IMR-90 (cell line): ENCODE measurements around the gene FAF1. TPM values are rescaled to one million over a fixed set of nuclear protein-coding genes. Genes with fewer than 3 reads are reported as not detected.

Experiments used
- ATAC-seq: fragments of 200-7000 bp; cut with Tn5 transposase; 2 replicates; pipeline ENCODE4 v1.9.1; 2020; ENCODE audit warnings: low read depth, mild to moderate bottlenecking, moderate library complexity
- BruUV-seq: library from RNA; stranded (reverse); fragments of 400-500 nt; replicated peaks from 2 replicates; lab custom pipeline; 2021; lab: Mats Ljungman, UMichigan
- CTCF ChIA-PET: fragments of 300-600 bp; formaldehyde crosslinking; extraction: SDS; loops from one replicate; lab custom pipeline; 2021; ENCODE audit warnings: antibody characterized with exemption; lab: Yijun Ruan, JAX
- POLR2A ChIA-PET: fragments of 300-600 bp; sonication (Branson Sonifier 250); formaldehyde crosslinking; loops from one replicate; lab custom pipeline; 2022; ENCODE audit warnings: antibody characterized with exemption; ENCODE audit not compliant: unreplicated experiment; lab: Charles Lee
- DNase-seq: peaks from one replicate; pipeline ENCODE4 v3.0.0; 2013
- H2AFZ ChIP-seq: replicated peaks from 2 replicates; pipeline ENCODE3; 2013; ENCODE audit warnings: low read length, mild to moderate bottlenecking; ENCODE audit not compliant: poor library complexity
- H2AK5ac ChIP-seq: 2 replicates; pipeline ENCODE4 v1.6.1; 2013; ENCODE audit warnings: low read depth, low read length, inconsistent platforms
- H2AK9ac ChIP-seq: replicated peaks from 2 replicates; pipeline ENCODE3; 2013; ENCODE audit warnings: mild to moderate bottlenecking, low read depth, low read length, moderate library complexity; ENCODE audit not compliant: poor library complexity
- H2BK120ac ChIP-seq: 2 replicates; pipeline ENCODE4 v1.6.1; 2013; ENCODE audit warnings: low read depth, low read length, inconsistent platforms
- H2BK15ac ChIP-seq: 3 replicates; pipeline ENCODE4 v1.6.1; 2013; ENCODE audit warnings: low read depth, low read length, inconsistent platforms
- H2BK20ac ChIP-seq: 2 replicates; pipeline ENCODE4 v1.6.1; 2013; ENCODE audit warnings: low read depth, mild to moderate bottlenecking, inconsistent platforms, low read length, moderate library complexity
- H2BK5ac ChIP-seq: 2 replicates; pipeline ENCODE4 v1.6.1; 2013; ENCODE audit warnings: mild to moderate bottlenecking, low read depth, low read length, inconsistent platforms; ENCODE audit not compliant: poor library complexity, severe bottlenecking
- H3K14ac ChIP-seq: replicated peaks from 2 replicates; pipeline ENCODE4 v1.6.1; 2013; ENCODE audit warnings: low read depth, low read length, inconsistent platforms
- H3K18ac ChIP-seq: 2 replicates; pipeline ENCODE4 v1.6.1; 2013; ENCODE audit warnings: low read depth, low read length, control low read depth
- H3K23ac ChIP-seq: 2 replicates; pipeline ENCODE4 v1.6.1; 2013; ENCODE audit warnings: low read depth, low read length, inconsistent platforms
- H3K27ac ChIP-seq: 2 replicates; pipeline ENCODE4 v1.5.1; 2013; ENCODE audit warnings: mild to moderate bottlenecking, control low read depth, low read length; ENCODE audit not compliant: insufficient read depth
- H3K27me3 ChIP-seq: 2 replicates; pipeline ENCODE4 v1.6.1; 2013; ENCODE audit warnings: low read length; ENCODE audit not compliant: control insufficient read depth, insufficient read depth
- H3K36me3 ChIP-seq: 2 replicates; pipeline ENCODE4 v1.6.1; 2013; ENCODE audit warnings: low read length, mixed read lengths; ENCODE audit not compliant: control insufficient read depth, insufficient read depth
- H3K4ac ChIP-seq: 2 replicates; pipeline ENCODE4 v1.6.1; 2013; ENCODE audit warnings: low read depth, low read length, inconsistent platforms
- H3K4me1 ChIP-seq: 2 replicates; pipeline ENCODE4 v1.6.1; 2013; ENCODE audit warnings: low read length, mixed read lengths; ENCODE audit not compliant: control insufficient read depth, insufficient read depth
- H3K4me2 ChIP-seq: 2 replicates; pipeline ENCODE4 v1.6.1; 2013; ENCODE audit warnings: low read depth, mild to moderate bottlenecking, control low read depth, low read length, moderate library complexity
- H3K4me3 ChIP-seq: 2 replicates; pipeline ENCODE4 v1.5.1; 2013; ENCODE audit warnings: low read depth, mild to moderate bottlenecking, control low read depth, low read length, moderate library complexity; ENCODE audit not compliant: insufficient read depth
- H3K56ac ChIP-seq: 2 replicates; pipeline ENCODE4 v1.6.1; 2013; ENCODE audit warnings: low read length, inconsistent platforms; ENCODE audit not compliant: insufficient read depth; ENCODE audit errors: extremely low read depth
- H3K79me1 ChIP-seq, 2 experiments: 2 replicates each; pipeline ENCODE4 v1.6.1; 2013; ENCODE audit warnings: low read length in 2 of 2, inconsistent platforms in 1 of 2, low read depth in 1 of 2
- H3K9ac ChIP-seq: 2 replicates; pipeline ENCODE4 v1.6.1; 2013; ENCODE audit warnings: low read depth, low read length, control low read depth
- H3K9me1 ChIP-seq: 2 replicates; pipeline ENCODE4 v1.6.1; 2013; ENCODE audit warnings: low read length, inconsistent platforms; ENCODE audit not compliant: insufficient read depth
- H3K9me3 ChIP-seq: 2 replicates; pipeline ENCODE4 v1.6.1; 2013; ENCODE audit warnings: low read length; ENCODE audit not compliant: control insufficient read depth, insufficient read depth
- H4K20me1 ChIP-seq: 2 replicates; pipeline ENCODE4 v1.6.1; 2013; ENCODE audit warnings: low read length, inconsistent platforms; ENCODE audit not compliant: insufficient read depth
- H4K5ac ChIP-seq: 2 replicates; pipeline ENCODE4 v1.6.1; 2013; ENCODE audit warnings: mild to moderate bottlenecking, low read depth, low read length, control low read depth
- H4K8ac ChIP-seq, 2 experiments: 2 replicates each; pipeline ENCODE4 v1.6.1; 2013; ENCODE audit warnings: low read depth in 2 of 2, low read length in 2 of 2, control low read depth in 1 of 2, inconsistent platforms in 1 of 2
- H4K91ac ChIP-seq: 2 replicates; pipeline ENCODE4 v1.6.1; 2013; ENCODE audit warnings: low read depth, low read length, inconsistent platforms; ENCODE audit not compliant: insufficient read depth
- CHD1 ChIP-seq: IDR thresholded peaks from 2 replicates; pipeline ENCODE4 v1.6.1; 2012; ENCODE audit warnings: low read depth, low read length, improper control_type of control experiment
- POLR2A ChIP-seq: IDR thresholded peaks from 2 replicates; pipeline ENCODE4 v1.6.1; 2012; ENCODE audit warnings: mild to moderate bottlenecking, low read depth, low read length
- WGBS, 2 experiments: methylation state at CpG; one replicate each; pipeline versions ENCODE4 v1.1.5 to v1.1.7; 2013; ENCODE audit warnings: missing lambda C conversion rate in 2 of 2; ENCODE audit not compliant: insufficient read length in 1 of 2; ENCODE audit errors: extremely low coverage in 2 of 2; 5-methylcytosine and 5-hydroxymethylcytosine counted together
- dilution Hi-C: fragments of 300-500 bp; cut with HindIII; formaldehyde crosslinking; loops from one replicate; pipeline ENCODE4 v1.14.3; 2018; ENCODE audit warnings: low sequenced_read_pairs; ENCODE audit not compliant: unreplicated experiment
- in situ Hi-C: fragments of 300-500 bp; cut with MboI; formaldehyde crosslinking; loops from 3 replicates; pipeline ENCODE4 v1.14.3; 2019; ENCODE audit warnings: low sequenced_read_pairs, inconsistent platforms, mixed read lengths
- intact Hi-C: fragments of 100-400 bp; cut with micrococcal nuclease; formaldehyde crosslinking; loops from 2 replicates; pipeline ENCODE4 v1.10.0; 2022
- polyA plus RNA-seq, 3 experiments: library from polyadenylated mRNA; depleted of rRNA; stranded (reverse); fragments of >200 nt; gene quantifications; 2 replicates each; pipeline ENCODE4 v1.2.3, GENCODE V29; 2012; ENCODE audit warnings: low replicate concordance in 1 of 3
- total RNA-seq: library from RNA; depleted of rRNA; stranded (reverse); fragments of >200 nt; gene quantifications from 2 replicates; pipeline ENCODE4 v1.2.3, GENCODE V29; 2012

FAF1 gene
- total and polyA plus RNA-seq, 2 of the 4 experiments (the other 2 are of a cell fraction), result 18.8 to 72.9 TPM

GRCh38 chr1:50417946-50418599, 542.0 kb downstream of the FAF1 start:
- peaks cover 95% of the 10 kb centered on the region for H3K27me3 ChIP-seq
- H3K4me1 ChIP-seq, result peaks cover 2% of the 10 kb centered on the region; the same call in 1 of the 2 replicates
- H3K4me2 ChIP-seq, result no peak overlapping the region
- no peak overlapping the region for H2AFZ ChIP-seq
- peaks cover 3% of the 10 kb centered on the region; the same call in 1 of the 2 replicates for H3K9me3 ChIP-seq
- H3K14ac ChIP-seq, result no peak overlapping the region
- no peak overlapping the region for H2BK5ac ChIP-seq
- ATAC-seq, result no peak
- H2AK9ac ChIP-seq, result no peak overlapping the region
- H3K18ac ChIP-seq, result no peak overlapping the region
- H4K91ac ChIP-seq, result no peak overlapping the region
- no peaks in the 10 kb centered on the region for H4K20me1 ChIP-seq
- H2BK15ac ChIP-seq, result no peak overlapping the region
- ChIA-PET CTCF (no interaction called here), POLR2A (interaction anchor here (0.6 kb wide), 1 partner anchor 109 kb away, joined by 5 read pairs; no protein-coding TSS in a partner anchor)
- H3K23ac ChIP-seq, result no peak overlapping the region
- H3K9ac ChIP-seq, result no peak overlapping the region
- TF ChIP-seq CHD1 (no peak), POLR2A (no peak)
- no peak overlapping the region for H4K8ac ChIP-seq
- in situ Hi-C loops, result no loop called here
- H2BK20ac ChIP-seq, result no peak overlapping the region
- H3K9me1 ChIP-seq, result no peaks in the 10 kb centered on the region
- BruUV-seq, result no TSS peak
- DNase-seq, result no peak
- no peak overlapping the region for H4K5ac ChIP-seq
- H2BK120ac ChIP-seq, result no peak overlapping the region
- no peak overlapping the region for H3K56ac ChIP-seq
- intact Hi-C loops, result no loop called here
- WGBS, 2 experiments, result 10% methylated on average over 4 of the region's 20 CpGs; no CpG with 5 or more reads in 1 of the 2 experiments
- no peaks in the 10 kb centered on the region for H3K79me1 ChIP-seq
- H2AK5ac ChIP-seq, result no peak overlapping the region
- dilution Hi-C loops, result no loop called here
- H3K27ac ChIP-seq, result no peak overlapping the region
- no peak overlapping the region for H3K4ac ChIP-seq
- no peak overlapping the region for H3K4me3 ChIP-seq
- H3K36me3 ChIP-seq, result no peaks in the 10 kb centered on the region
